ENCODE data around the gene TBC1D22A. TPM values are rescaled to one million over a fixed set of nuclear protein-coding genes. Genes with fewer than 3 reads are reported as not detected.

TBC1D22A gene
- total RNA-seq, 2 experiments from 2014 or later, result 38.5 to 41.0 TPM

DNA sequence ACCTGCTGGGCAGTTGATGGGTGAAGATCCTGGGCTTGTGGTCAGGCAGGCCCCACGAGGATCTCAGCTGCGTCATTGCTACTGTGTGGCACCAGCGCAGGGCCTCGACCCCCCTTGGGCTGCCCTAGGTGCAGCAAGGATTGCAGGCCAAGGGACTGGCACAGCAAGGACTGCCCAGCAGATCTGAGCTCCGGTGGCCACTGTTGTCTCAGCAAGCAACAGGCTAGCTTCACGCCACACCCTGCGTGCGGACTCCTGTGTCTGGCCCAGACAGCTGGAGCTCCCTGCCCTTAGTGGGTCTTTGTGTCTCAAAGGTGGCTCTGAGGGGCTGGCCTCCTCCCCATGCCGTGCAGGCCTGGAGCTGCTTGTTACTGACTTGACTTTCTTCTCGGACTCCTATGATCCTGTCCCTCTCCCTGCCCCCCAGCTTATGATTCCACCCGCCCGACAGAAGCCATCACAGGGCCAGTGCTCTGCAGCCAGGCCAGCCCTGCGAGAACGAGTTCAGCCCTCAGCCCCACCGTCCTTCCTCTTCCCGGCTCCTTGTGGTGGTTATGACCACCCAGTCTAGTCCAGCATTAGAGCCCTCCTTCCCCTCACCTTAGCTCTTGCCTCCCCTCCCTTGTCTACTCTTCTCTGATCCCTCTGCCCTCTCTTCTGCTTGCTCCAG is 295.6 kb downstream of the TBC1D22A start:
- Mint-ChIP-seq H3K4me3 (no peak overlapping the region), H3K4me1 (peaks cover 4% of the 10 kb centered on the region), H3K36me3 (ENCODE audit: low read depth) (peaks cover 3% of the 10 kb centered on the region), H3K27ac (no peak overlapping the region), H3K27me3 (no peaks in the 10 kb centered on the region), H3K9me3 (no peaks in the 10 kb centered on the region)
- ChIA-PET POLR2A (no interaction called here), CTCF (no interaction called here)
- no peak for DNase-seq

DNA sequence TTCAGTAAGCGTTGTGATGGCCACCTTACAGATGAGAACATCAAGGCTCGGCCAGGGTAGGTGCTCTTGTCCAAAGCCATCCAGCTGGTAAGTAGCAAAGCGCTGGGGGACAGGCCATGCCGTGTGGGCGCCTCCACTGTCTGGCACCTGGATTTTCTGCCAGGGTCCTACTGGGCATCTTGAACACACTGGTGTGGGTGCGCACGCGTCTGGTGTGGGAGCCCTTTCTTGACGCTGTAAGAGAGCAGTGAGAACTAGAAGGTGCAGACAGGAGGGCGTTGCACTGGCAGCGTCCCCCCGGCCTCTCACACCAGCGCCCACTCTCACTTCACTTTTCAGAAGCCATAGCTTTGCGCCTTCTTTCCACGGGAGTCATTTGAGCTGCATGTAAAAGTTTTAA is 296.6 kb downstream of the TBC1D22A start:
- ChIA-PET CTCF (no interaction called here), POLR2A (no interaction called here)
- Mint-ChIP-seq H3K4me1 (no peaks in the 10 kb centered on the region), H3K4me3 (no peak overlapping the region), H3K36me3 (ENCODE audit: low read depth) (peaks cover 3% of the 10 kb centered on the region), H3K9me3 (no peaks in the 10 kb centered on the region), H3K27ac (no peak overlapping the region), H3K27me3 (no peaks in the 10 kb centered on the region)
- no peak for DNase-seq

DNA sequence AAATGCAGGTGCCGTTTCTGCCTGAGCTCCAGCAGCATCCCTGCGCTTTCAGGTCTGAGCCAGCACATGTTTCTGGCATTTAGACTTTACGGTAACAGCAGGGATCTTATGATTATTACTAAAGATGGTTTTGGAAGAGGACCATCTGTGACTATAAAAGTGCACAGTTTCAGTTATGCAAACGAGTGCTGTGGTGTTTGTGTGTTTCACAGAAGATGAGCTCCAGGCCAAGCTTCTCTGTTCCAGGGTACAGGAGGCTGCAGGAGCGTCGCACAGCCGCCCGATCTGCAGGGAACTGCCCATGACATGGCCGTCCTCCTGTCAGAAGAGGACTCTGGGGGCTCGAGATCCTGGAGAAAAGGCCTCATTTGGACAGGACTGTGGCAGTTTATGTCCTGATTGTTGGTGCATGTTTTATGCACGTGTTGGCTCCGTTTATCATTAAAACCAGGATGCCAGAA is 297.3 kb downstream of the TBC1D22A start:
- Mint-ChIP-seq H3K4me3 (no peak overlapping the region), H3K4me1 (no peaks in the 10 kb centered on the region), H3K27me3 (no peaks in the 10 kb centered on the region), H3K9me3 (no peaks in the 10 kb centered on the region), H3K36me3 (ENCODE audit: low read depth) (peaks cover 3% of the 10 kb centered on the region), H3K27ac (no peak overlapping the region)
- ChIA-PET CTCF (no interaction called here), POLR2A (no interaction called here)
- no peak for DNase-seq

DNA sequence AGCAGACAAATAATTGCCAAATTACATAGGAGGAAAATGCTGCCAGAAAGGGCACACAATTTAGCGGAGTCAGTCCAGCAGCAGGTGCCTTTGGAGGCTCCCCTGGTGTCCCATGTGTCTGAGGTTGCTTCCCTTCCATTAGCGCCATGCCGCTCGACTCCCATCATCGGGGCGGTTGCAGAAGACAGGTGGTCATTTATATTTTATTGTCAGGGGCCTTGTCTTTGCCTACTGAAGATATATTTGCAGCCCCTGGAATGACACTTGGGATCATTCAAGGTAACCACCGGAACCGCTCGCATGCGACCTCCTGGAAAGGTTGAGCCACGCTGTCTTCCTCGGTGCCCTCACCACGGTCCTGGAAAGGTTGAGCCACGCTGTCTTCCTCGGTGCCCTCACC is 298.3 kb downstream of the TBC1D22A start:
- no peaks in the 10 kb centered on the region for H3K27me3 Mint-ChIP-seq
- ChIA-PET CTCF (interaction anchor here (0.7 kb wide), 1 partner anchor 1385 kb away, joined by 4 read pairs; no protein-coding TSS in a partner anchor), POLR2A (no interaction called here)
- H3K36me3 Mint-ChIP-seq (ENCODE audit: low read depth), result peaks cover 3% of the 10 kb centered on the region
- H3K27ac Mint-ChIP-seq, result no peak overlapping the region
- no peak for DNase-seq
- no peaks in the 10 kb centered on the region for H3K4me1 Mint-ChIP-seq
- no peaks in the 10 kb centered on the region for H3K9me3 Mint-ChIP-seq
- H3K4me3 Mint-ChIP-seq, result no peak overlapping the region

DNA sequence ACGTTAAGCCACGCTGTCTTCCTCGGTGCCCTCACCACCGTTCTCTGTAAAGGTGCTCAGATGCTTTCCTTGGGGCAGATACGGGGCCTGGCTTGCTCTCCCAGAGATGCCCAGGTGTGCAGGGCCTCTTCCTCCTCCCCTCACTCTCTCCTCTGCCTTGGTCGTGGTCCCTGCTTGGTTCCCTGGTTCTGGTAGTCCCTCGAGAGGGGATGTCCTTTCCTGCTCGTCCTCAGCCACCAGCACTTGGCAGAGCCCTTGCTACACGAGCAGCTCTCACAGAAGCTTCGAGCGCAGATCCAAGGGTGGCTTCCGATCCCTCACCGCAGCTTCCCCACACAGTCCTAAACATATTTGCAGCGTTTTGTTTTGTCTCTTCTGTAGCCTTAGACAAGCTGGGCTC is 298.8 kb downstream of the TBC1D22A start:
- H3K27me3 Mint-ChIP-seq, result no peaks in the 10 kb centered on the region
- POLR2A ChIA-PET, result no interaction called here

DNA sequence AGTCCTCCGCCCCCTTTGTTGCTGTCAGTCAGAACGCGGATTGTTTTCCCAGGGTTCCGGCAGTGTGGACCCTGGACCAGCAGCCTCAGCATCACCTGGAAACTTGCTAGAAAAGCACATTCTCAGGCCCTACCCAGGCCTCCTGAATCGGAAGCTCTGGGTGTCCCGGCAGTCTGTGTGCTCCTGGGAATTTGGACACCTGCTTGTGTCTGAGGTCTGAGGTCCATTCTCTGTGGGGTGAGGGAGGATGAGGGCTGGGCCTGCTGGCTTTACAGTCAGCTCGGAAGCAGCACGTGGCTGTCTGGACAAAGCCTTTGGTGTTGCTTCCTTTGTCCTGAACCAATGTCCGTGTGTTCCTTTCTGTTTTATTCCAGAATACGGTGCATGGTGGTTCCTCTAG is 299.7 kb downstream of the TBC1D22A start:
- H3K27me3 Mint-ChIP-seq, result no peaks in the 10 kb centered on the region
- no peaks in the 10 kb centered on the region for H3K9me3 Mint-ChIP-seq
- ChIA-PET CTCF (no interaction called here), POLR2A (no interaction called here)
- H3K36me3 Mint-ChIP-seq (ENCODE audit: low read depth), result peaks cover 3% of the 10 kb centered on the region
- H3K4me3 Mint-ChIP-seq, result no peak overlapping the region
- no peak overlapping the region for H3K27ac Mint-ChIP-seq
- DNase-seq, result no peak
- H3K4me1 Mint-ChIP-seq, result no peaks in the 10 kb centered on the region

More for the DNA sequence above, 298.8 kb downstream of the TBC1D22A start:
- CTCF ChIA-PET, result no interaction called here
- Mint-ChIP-seq H3K4me1 (no peaks in the 10 kb centered on the region), H3K4me3 (no peak overlapping the region), H3K36me3 (ENCODE audit: low read depth) (peaks cover 3% of the 10 kb centered on the region), H3K9me3 (no peaks in the 10 kb centered on the region), H3K27ac (no peak overlapping the region)
- DNase-seq, result no peak

DNA sequence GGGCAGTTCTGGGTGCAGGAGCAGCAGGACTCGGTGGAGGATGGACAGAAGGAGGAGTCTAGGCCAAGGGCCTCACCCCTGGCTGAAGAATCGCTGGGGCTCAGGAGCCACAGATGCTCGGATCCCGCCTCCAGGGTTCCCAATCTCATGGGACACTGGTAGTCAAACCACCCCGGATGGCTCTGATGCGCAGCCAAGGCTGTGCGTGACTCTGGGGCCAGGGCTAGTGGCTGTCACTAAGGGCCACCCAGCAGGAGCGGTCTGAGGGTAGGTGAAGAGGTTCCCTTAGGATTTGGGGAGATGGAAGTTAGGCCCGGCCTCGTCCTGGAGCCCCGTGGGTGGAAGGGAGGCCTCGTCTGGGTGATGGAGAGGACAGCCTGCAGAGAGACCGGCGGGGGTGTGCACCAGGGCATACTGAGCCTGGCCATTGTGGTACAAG is 300.6 kb downstream of the TBC1D22A start:
- no peaks in the 10 kb centered on the region for H3K9me3 Mint-ChIP-seq
- H3K4me3 Mint-ChIP-seq, result no peak overlapping the region
- H3K36me3 Mint-ChIP-seq (ENCODE audit: low read depth), result peaks cover 3% of the 10 kb centered on the region
- ChIA-PET POLR2A (no interaction called here), CTCF (no interaction called here)
- no peak for DNase-seq
- H3K4me1 Mint-ChIP-seq, result peaks cover under 1% of the 10 kb centered on the region
- H3K27me3 Mint-ChIP-seq, result no peaks in the 10 kb centered on the region
- H3K27ac Mint-ChIP-seq, result no peak overlapping the region

DNA sequence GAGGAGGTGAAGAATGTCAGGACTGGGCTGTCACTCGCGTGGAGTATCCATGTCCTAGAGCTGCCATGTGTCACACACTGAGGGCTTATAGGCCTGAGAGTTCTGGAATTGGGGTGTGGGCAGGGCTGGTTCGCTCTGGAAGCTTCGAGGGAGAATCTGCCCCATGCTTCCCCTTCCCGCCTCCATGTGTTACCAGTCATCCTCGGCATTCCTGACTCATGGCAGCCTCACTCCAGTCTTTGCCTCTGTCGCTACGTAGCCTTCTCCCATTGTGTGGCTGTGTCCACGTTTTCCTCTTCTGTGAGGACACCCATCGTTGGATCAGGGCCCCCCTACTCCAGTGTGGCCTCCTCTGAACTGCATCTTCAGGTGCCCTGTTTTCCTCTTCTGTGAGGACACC is 301.2 kb downstream of the TBC1D22A start:
- H3K4me1 Mint-ChIP-seq, result peaks cover 5% of the 10 kb centered on the region
- CTCF ChIA-PET, result no interaction called here
- no peaks in the 10 kb centered on the region for H3K27me3 Mint-ChIP-seq
- H3K36me3 Mint-ChIP-seq (ENCODE audit: low read depth), result peaks cover 3% of the 10 kb centered on the region
- no peak overlapping the region for H3K4me3 Mint-ChIP-seq
- no peaks in the 10 kb centered on the region for H3K9me3 Mint-ChIP-seq
- H3K27ac Mint-ChIP-seq, result no peak overlapping the region
- no peak for DNase-seq
- POLR2A ChIA-PET, result no interaction called here

DNA sequence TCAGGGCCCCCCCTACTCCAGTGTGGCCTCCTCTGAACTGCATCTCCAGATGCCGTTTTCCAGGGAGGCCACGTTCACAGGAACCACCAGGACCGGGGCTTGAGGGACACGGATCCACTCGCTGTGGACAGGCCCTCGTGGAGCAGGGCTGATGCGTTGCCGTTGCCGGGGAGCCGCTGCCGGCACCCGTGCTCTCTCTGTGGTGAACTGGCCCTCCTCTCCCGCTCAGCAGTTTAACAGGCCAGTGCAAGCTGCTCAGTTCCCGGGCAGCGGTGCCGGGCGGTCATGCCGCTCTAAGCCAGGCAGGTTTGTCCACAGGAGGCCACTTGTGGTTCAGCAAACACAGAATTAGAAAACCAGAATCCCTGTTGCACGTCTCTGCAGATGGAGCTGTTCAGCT is 301.6 kb downstream of the TBC1D22A start:
- ChIA-PET POLR2A (no interaction called here), CTCF (no interaction called here)
- Mint-ChIP-seq H3K27me3 (no peaks in the 10 kb centered on the region), H3K27ac (no peak overlapping the region), H3K4me3 (no peak overlapping the region), H3K36me3 (ENCODE audit: low read depth) (peaks cover 3% of the 10 kb centered on the region), H3K9me3 (no peaks in the 10 kb centered on the region), H3K4me1 (peaks cover 5% of the 10 kb centered on the region)
- no peak for DNase-seq

DNA sequence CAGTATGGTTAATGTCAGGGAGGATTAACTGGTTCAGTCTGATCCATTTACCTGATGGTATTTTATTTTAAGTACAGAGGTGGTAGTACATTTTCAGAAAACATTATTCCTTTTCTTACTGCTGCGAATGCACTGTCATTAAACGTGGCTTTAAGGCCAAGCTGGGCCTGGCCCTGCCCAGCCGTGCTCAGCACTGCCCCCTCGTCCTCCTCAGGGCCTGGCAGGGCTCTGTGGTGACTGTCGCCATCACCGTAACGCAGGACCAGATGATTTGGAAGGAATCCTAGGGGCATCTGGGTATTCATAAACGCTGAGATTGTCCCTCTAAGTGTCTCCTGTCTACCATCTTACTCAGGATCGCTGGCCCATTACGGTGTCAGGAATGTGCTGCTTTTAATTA is 302.0 kb downstream of the TBC1D22A start:
- H3K4me3 Mint-ChIP-seq, result no peak overlapping the region
- H3K27ac Mint-ChIP-seq, result no peak overlapping the region
- no peak for DNase-seq
- peaks cover 5% of the 10 kb centered on the region for H3K4me1 Mint-ChIP-seq
- H3K27me3 Mint-ChIP-seq, result no peaks in the 10 kb centered on the region
- ChIA-PET CTCF (no interaction called here), POLR2A (no interaction called here)
- H3K36me3 Mint-ChIP-seq (ENCODE audit: low read depth), result peaks cover 3% of the 10 kb centered on the region
- no peaks in the 10 kb centered on the region for H3K9me3 Mint-ChIP-seq

DNA sequence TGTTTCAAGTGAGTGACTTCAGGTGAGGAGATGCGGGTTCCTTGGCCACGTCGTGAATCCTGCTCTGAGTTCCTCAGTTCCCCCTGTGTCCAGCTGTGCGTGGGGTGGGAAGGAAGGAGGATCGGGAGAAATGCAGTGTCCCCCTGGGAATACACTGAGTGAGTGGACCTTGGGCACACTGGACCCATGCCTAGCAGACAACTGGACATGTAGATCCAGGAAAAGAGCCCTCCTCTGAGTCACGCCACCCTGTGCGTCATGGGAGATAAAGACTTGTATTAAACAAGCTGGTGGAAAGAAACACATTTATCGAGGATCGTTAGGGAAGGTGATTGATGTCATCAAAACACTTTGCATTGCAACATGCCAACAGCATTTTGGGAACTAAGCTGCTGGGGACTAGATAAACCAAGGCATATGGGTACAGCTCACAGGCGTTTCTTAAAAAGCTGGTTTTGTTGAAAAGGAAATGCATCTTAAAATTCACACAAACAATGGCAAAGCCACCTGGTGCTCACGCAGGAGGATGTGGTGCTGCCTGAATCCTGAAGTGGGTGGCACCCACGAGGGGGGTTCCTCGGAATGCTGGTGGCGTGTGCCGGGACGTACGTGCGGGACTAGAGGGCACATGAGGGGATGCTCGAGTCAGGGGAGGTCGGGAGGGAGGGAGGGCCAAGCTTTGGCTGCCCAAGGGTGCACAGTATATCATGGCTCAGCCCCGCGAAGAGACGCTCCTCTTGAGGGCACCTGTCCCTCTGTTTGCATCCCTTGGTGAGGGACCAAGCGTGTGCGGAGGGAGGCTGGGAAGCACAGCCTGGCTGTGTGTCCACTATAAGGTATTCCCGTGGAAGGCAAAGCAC is 303.5 kb downstream of the TBC1D22A start:
- ChIA-PET POLR2A (no interaction called here), CTCF (no interaction called here)
- Mint-ChIP-seq H3K4me1 (peaks cover 5% of the 10 kb centered on the region), H3K9me3 (no peaks in the 10 kb centered on the region), H3K27me3 (no peaks in the 10 kb centered on the region), H3K36me3 (ENCODE audit: low read depth) (peaks cover 3% of the 10 kb centered on the region), H3K27ac (no peak overlapping the region), H3K4me3 (no peak overlapping the region)
- DNase-seq, result no peak

DNA sequence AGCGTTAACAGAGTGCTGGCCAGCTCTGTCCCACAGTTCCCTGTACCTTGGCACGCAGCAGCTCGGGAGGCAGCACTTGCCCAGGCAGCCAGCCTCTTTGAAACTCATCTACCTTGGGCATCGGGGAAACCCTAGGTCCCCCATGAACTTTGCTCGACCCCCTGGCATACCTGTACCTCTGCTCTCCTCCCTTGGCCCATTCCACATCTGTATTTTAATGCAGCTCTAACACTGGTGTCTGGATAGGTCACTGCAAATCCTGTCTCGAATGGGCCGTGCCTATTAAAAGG is 304.1 kb downstream of the TBC1D22A start:
- Mint-ChIP-seq H3K36me3 (ENCODE audit: low read depth) (no peaks in the 10 kb centered on the region), H3K27me3 (no peaks in the 10 kb centered on the region), H3K4me3 (no peak overlapping the region), H3K27ac (no peak overlapping the region), H3K4me1 (peaks cover 5% of the 10 kb centered on the region), H3K9me3 (no peaks in the 10 kb centered on the region)
- POLR2A ChIA-PET, result no interaction called here
- CTCF ChIA-PET, result no interaction called here
- no peak for DNase-seq

DNA sequence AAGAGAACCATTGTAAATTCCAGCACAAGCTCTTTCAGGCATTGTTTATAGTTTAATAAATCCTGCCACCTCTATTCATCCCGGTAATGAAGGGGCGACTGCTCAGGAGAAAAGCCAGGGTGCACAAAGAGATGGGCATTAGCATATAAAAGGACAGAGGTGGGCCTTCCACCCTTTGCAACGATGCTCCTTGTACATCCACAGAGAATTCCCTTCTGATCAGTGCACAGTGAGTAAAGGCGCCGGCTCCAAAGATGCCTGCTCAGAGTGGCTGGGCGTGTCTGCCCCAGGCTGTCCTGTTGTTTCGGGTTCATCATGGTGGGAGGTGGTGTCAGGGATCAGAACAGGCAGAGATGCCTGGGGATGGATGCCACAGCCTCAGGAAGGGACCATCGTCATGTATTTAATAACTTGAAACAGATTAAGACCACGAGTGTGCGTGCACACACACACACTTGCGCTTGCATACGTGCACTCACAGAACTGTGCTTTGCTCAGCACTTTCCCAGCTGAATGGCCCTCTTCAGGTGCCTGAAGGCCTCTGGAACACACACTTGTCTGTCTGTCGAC is 305.0 kb downstream of the TBC1D22A start:
- Mint-ChIP-seq H3K27ac (no peak overlapping the region), H3K4me3 (no peak overlapping the region), H3K27me3 (no peaks in the 10 kb centered on the region), H3K4me1 (peaks cover 5% of the 10 kb centered on the region), H3K36me3 (ENCODE audit: low read depth) (no peaks in the 10 kb centered on the region), H3K9me3 (no peaks in the 10 kb centered on the region)
- CTCF ChIA-PET, result no interaction called here
- DNase-seq, result no peak
- POLR2A ChIA-PET, result no interaction called here
